CD14-positive monocyte (primary cell): Measurements from ENCODE around the gene TMEM134. TPM values are rescaled to one million over a fixed set of nuclear protein-coding genes. Genes with fewer than 3 reads are reported as not detected.
A peak's percentile ranks its signal among the peaks of the same experiment; 100 is the strongest.

Experiments
- DNase-seq, 3 donors: peaks; one replicate each; pipeline ENCODE4 v3.0.0-alpha.2; 2011 to 2022
- H2AFZ ChIP-seq: 2 replicates; pipeline ENCODE4 v1.6.0; 2012; ENCODE audit warnings: mild to moderate bottlenecking, low read depth, low read length, inconsistent platforms; ENCODE audit not compliant: insufficient read depth, poor library complexity, severe bottlenecking
- H3K27ac ChIP-seq, 2 donors: 1 replicate in 1 of 2; 2 replicates in 1 of 2; pipeline ENCODE4 v1.5.1; 2012 to 2013; ENCODE audit warnings: low read length in 2 of 2, control low read depth in 1 of 2, inconsistent platforms in 1 of 2, low read depth in 1 of 2, mild to moderate bottlenecking in 1 of 2
- H3K27me3 ChIP-seq, 2 donors: one replicate each; pipeline versions ENCODE4 v1.6.0 to v1.6.1; 2011 to 2013; ENCODE audit warnings: low read length in 2 of 2; ENCODE audit not compliant: control insufficient read depth in 2 of 2, insufficient read depth in 2 of 2
- H3K36me3 ChIP-seq, 2 donors: replicated peaks in 1 of 2; 1 replicate in 1 of 2; 2 replicates in 1 of 2; pipeline versions ENCODE4 v1.5.1 to v1.6.1; 2012 to 2013; ENCODE audit warnings: low read length in 2 of 2, control low read depth in 1 of 2, inconsistent platforms in 1 of 2, mild to moderate bottlenecking in 1 of 2; ENCODE audit not compliant: insufficient read depth in 2 of 2, control insufficient read depth in 1 of 2
- H3K4me1 ChIP-seq, 2 donors: 1 replicate in 1 of 2; 2 replicates in 1 of 2; pipeline versions ENCODE4 v1.5.1 to v1.6.1; 2012 to 2013; ENCODE audit warnings: low read length in 2 of 2, control low read depth in 1 of 2, inconsistent platforms in 1 of 2, mild to moderate bottlenecking in 1 of 2, moderate library complexity in 1 of 2; ENCODE audit not compliant: insufficient read depth in 2 of 2, control insufficient read depth in 1 of 2
- H3K4me2 ChIP-seq: replicated peaks from 2 replicates; pipeline ENCODE3; 2012; ENCODE audit warnings: low read length, moderate library complexity, mild to moderate bottlenecking; ENCODE audit not compliant: poor library complexity, severe bottlenecking; ENCODE audit errors: extremely low read depth
- H3K4me3 ChIP-seq, 3 experiments: fragments of 200-600 bp in 1 of 3; sonication (generic) in 1 of 3; replicated peaks in 1 of 3; 1 replicate in 2 of 3; 2 replicates in 1 of 3; pipeline ENCODE4 v1.5.1; 2011 to 2013; ENCODE audit warnings: low read length in 3 of 3, mild to moderate bottlenecking in 3 of 3, control low read depth in 2 of 3, low read depth in 2 of 3, inconsistent platforms in 1 of 3, moderate library complexity in 1 of 3
- H3K79me2 ChIP-seq: 2 replicates; pipeline ENCODE4 v1.6.0; 2012; ENCODE audit warnings: mild to moderate bottlenecking, control low read depth, inconsistent platforms, low read length, moderate library complexity; ENCODE audit not compliant: insufficient read depth
- H3K9ac ChIP-seq: 2 replicates; pipeline ENCODE4 v1.6.0; 2017; ENCODE audit warnings: low read length, mild to moderate bottlenecking; ENCODE audit not compliant: insufficient read depth, poor library complexity, severe bottlenecking
- H3K9me3 ChIP-seq, 2 donors: replicated peaks in 1 of 2; 1 replicate in 1 of 2; 2 replicates in 1 of 2; pipeline versions ENCODE4 v1.5.1 to v1.6.1; 2012 to 2013; ENCODE audit warnings: low read length in 2 of 2, control low read depth in 1 of 2; ENCODE audit not compliant: control insufficient read depth in 1 of 2, insufficient read depth in 1 of 2
- H4K20me1 ChIP-seq: 2 replicates; pipeline ENCODE4 v1.6.0; 2012; ENCODE audit warnings: mild to moderate bottlenecking, low read length, control low read depth, moderate library complexity; ENCODE audit not compliant: insufficient read depth
- H3K27ac Mint-ChIP-seq, 7 donors: one replicate each; pipeline ENCODE4 v1.8.0; 2020; ENCODE audit warnings: mild to moderate bottlenecking in 7 of 7, mixed read lengths in 7 of 7, moderate library complexity in 6 of 7, inconsistent platforms in 2 of 7
- H3K27me3 Mint-ChIP-seq, 3 donors: one replicate each; pipeline ENCODE4 v1.8.0; 2021 to 2022; ENCODE audit warnings: low read depth in 3 of 3, mild to moderate bottlenecking in 3 of 3, mixed read lengths in 3 of 3, moderate library complexity in 3 of 3, inconsistent platforms in 1 of 3
- H3K36me3 Mint-ChIP-seq, 2 donors: one replicate each; pipeline ENCODE4 v1.8.0; 2020; ENCODE audit warnings: mixed read lengths in 2 of 2, inconsistent platforms in 1 of 2, mild to moderate bottlenecking in 1 of 2
- H3K4me1 Mint-ChIP-seq: one replicate; pipeline ENCODE4 v1.8.0; 2020; ENCODE audit warnings: mild to moderate bottlenecking, mixed read lengths
- H3K4me3 Mint-ChIP-seq, 2 donors: one replicate each; pipeline ENCODE4 v1.8.0; 2020; ENCODE audit warnings: mild to moderate bottlenecking in 2 of 2, mixed read lengths in 2 of 2, moderate library complexity in 1 of 2
- H3K9me3 Mint-ChIP-seq, 7 donors: one replicate each; pipeline ENCODE4 v1.8.0; 2020 to 2022; ENCODE audit warnings: mixed read lengths in 7 of 7, mild to moderate bottlenecking in 6 of 7, moderate library complexity in 6 of 7, inconsistent platforms in 2 of 7
- WGBS: methylation state at CpG from one replicate; pipeline ENCODE4 v1.1.5; 2013; ENCODE audit warnings: missing lambda C conversion rate; ENCODE audit not compliant: insufficient coverage; 5-methylcytosine and 5-hydroxymethylcytosine counted together
- intact Hi-C, 2 donors: fragments of 100-400 bp; cut with micrococcal nuclease; formaldehyde crosslinking; loops; one replicate each; pipeline versions ENCODE4 v1.15.0 to v1.15.1; 2023
- polyA plus RNA-seq, 3 donors: library from polyadenylated mRNA; depleted of rRNA in 1 of 3; unstranded in 2 of 3; stranded (reverse) in 1 of 3; fragments of 300-500 nt in 2 of 3; fragments of >200 nt in 1 of 3; fragmentation: Illumina TruSeq in 2 of 3; gene quantifications; 1 replicate in 2 of 3; 2 replicates in 1 of 3; pipeline ENCODE4 v1.2.3, GENCODE V29; 2012 to 2021
- TF ChIP-seq, protein P1 (sequence below): fragments of 200-600 bp; IDR thresholded peaks from one replicate; pipeline ENCODE4 v1.8.0; 2022; ENCODE audit warnings: antibody characterized with exemption, mild to moderate bottlenecking

The TMEM134 gene
- polyA plus RNA-seq, 3 donors, result 67.4 to 104 (median 76.8) TPM

- peak overlapping the region; percentile 91 for H3K4me2 ChIP-seq
- peaks cover 32 to 37% of the 10 kb centered on the region in 2 donors for H3K36me3 ChIP-seq
- H3K27me3 ChIP-seq, result no peaks in the 10 kb centered on the region
- H3K27ac Mint-ChIP-seq, result peak overlapping the region; percentile 92 to 96 (median 93)
- peaks cover 26 to 45% of the 10 kb centered on the region in 2 donors for H3K36me3 Mint-ChIP-seq
- WGBS, result 66% methylated on average over 10 of the region's 12 CpGs
- peaks cover 16 to 20% of the 10 kb centered on the region in 2 donors for H3K4me1 ChIP-seq
- no peak for DNase-seq
- peaks cover 10% of the 10 kb centered on the region for H4K20me1 ChIP-seq
- H3K4me1 Mint-ChIP-seq, result peaks cover 16% of the 10 kb centered on the region
- peak overlapping the region; percentile 86 for H2AFZ ChIP-seq
- peaks cover 0 to 3% (median 0%) of the 10 kb centered on the region in 3 donors for H3K27me3 Mint-ChIP-seq
- H3K9me3 Mint-ChIP-seq, result peaks cover 0 to 2% (median 0%) of the 10 kb centered on the region in 7 donors
- intact Hi-C loops, result loop anchor here (2.0 to 5.0 kb wide), 4 partner anchors 36 to 78 kb away; partner anchors contain the start of genes CDK2AP2 (in 1 of the 2), PITPNM1 (in 1 of the 2), RAD9A (in 1 of the 2) and TMEM134 (in 1 of the 2)
- H3K9me3 ChIP-seq, result no peaks in the 10 kb centered on the region
- peak overlapping the region; percentile 66 to 88 for H3K27ac ChIP-seq
- peaks cover 16% of the 10 kb centered on the region for H3K79me2 ChIP-seq
- peak overlapping the region; percentile 79 to 93 (median 91) for H3K4me3 ChIP-seq
- TF ChIP-seq, protein P1, sequence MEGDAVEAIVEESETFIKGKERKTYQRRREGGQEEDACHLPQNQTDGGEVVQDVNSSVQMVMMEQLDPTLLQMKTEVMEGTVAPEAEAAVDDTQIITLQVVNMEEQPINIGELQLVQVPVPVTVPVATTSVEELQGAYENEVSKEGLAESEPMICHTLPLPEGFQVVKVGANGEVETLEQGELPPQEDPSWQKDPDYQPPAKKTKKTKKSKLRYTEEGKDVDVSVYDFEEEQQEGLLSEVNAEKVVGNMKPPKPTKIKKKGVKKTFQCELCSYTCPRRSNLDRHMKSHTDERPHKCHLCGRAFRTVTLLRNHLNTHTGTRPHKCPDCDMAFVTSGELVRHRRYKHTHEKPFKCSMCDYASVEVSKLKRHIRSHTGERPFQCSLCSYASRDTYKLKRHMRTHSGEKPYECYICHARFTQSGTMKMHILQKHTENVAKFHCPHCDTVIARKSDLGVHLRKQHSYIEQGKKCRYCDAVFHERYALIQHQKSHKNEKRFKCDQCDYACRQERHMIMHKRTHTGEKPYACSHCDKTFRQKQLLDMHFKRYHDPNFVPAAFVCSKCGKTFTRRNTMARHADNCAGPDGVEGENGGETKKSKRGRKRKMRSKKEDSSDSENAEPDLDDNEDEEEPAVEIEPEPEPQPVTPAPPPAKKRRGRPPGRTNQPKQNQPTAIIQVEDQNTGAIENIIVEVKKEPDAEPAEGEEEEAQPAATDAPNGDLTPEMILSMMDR, result no peak
- peak overlapping the region; percentile 93 for H3K9ac ChIP-seq
- peak overlapping the region; percentile 99 to 100 for H3K4me3 Mint-ChIP-seq
These were observed 39.9 kb downstream of the TMEM134 start for GRCh38 chr11:67429038-67429668.

GRCh38 chr11:67428052-67429001 lies 40.7 kb downstream of the TMEM134 start, which contains the start of gene RPS6KB2:
TSS of gene RPS6KB2 (plus strand) at chr11:67428494. CDS start at chr11:67428546, 52 bp downstream.
- peak; percentile 96 to 97 (median 96) for DNase-seq
- peaks cover 16 to 20% of the 10 kb centered on the region in 2 donors for H3K4me1 ChIP-seq
- TF ChIP-seq, protein P1, result no peak
- peaks cover 0 to 2% (median 0%) of the 10 kb centered on the region in 7 donors for H3K9me3 Mint-ChIP-seq
- H3K4me2 ChIP-seq, result peak within 1 kb of the TSS; percentile 91
- H3K4me1 Mint-ChIP-seq, result peaks cover 16% of the 10 kb centered on the region
- H4K20me1 ChIP-seq, result peaks cover 3% of the 10 kb centered on the region
- H3K79me2 ChIP-seq, result peaks cover 16% of the 10 kb centered on the region
- intact Hi-C loops, result loop anchor here (2.0 to 5.0 kb wide), 4 partner anchors 36 to 79 kb away; partner anchors contain the start of genes CDK2AP2 (in 1 of the 2), PITPNM1 (in 1 of the 2), RAD9A (in 1 of the 2) and TMEM134 (in 1 of the 2)
- peak within 1 kb of the TSS; percentile 79 to 93 (median 91) for H3K4me3 ChIP-seq
- H3K36me3 Mint-ChIP-seq, result peaks cover 22 to 38% of the 10 kb centered on the region in 2 donors
- under 1% methylated on average over 61 of the region's 68 CpGs for WGBS
- H3K9me3 ChIP-seq, result no peaks in the 10 kb centered on the region
- peaks cover 0 to 3% (median 1%) of the 10 kb centered on the region in 3 donors for H3K27me3 Mint-ChIP-seq
- no peaks in the 10 kb centered on the region for H3K27me3 ChIP-seq
- peak within 1 kb of the TSS; percentile 66 to 88 for H3K27ac ChIP-seq
- H3K4me3 Mint-ChIP-seq, result peak within 1 kb of the TSS; percentile 99 to 100
- H2AFZ ChIP-seq, result peak within 1 kb of the TSS; percentile 86
- peak within 1 kb of the TSS; percentile 92 to 97 (median 93) for H3K27ac Mint-ChIP-seq
- H3K36me3 ChIP-seq, result peaks cover 23 to 28% of the 10 kb centered on the region in 2 donors
- H3K9ac ChIP-seq, result peak within 1 kb of the TSS; percentile 93
